ENCODE results near the gene SMIM27. TPM values are rescaled to one million over a fixed set of nuclear protein-coding genes. Genes with fewer than 3 reads are reported as not detected.

SMIM27 gene
- polyA plus RNA-seq, 1 donor from 2014 or later = 15.6 TPM

- no peaks in the 10 kb centered on the region for H3K9me3 ChIP-seq (ENCODE audit: low read length)
- H3K4me3 ChIP-seq (ENCODE audit: low read length) = no peak overlapping the region
- H3K9ac ChIP-seq (ENCODE audit: low read length) = no peak overlapping the region
Observed at GRCh38 chr9:32503008-32503407, 49.1 kb upstream of the SMIM27 start.

GRCh38 chr9:32508728-32509127 lies 43.4 kb upstream of the SMIM27 start:
- Histone ChIP-seq H3K9me2 (ENCODE audit: insufficient read depth, low read length) (no peaks in the 10 kb centered on the region), H3K27me3 (ENCODE audit: insufficient read depth, low read depth, low read length) (no peaks in the 10 kb centered on the region), H2AFZ (ENCODE audit: low read depth, low read length) (no peak overlapping the region), H3K4me2 (ENCODE audit: low read length) (no peak overlapping the region), H3K9ac (ENCODE audit: low read length) (no peak overlapping the region), H3K36me3 (ENCODE audit: insufficient read depth, low read length) (no peaks in the 10 kb centered on the region), H3K9me3 (ENCODE audit: low read length) (no peaks in the 10 kb centered on the region), H3F3A (ENCODE audit: insufficient read depth, low read length, poor library complexity, severe bottlenecking) (no peaks in the 10 kb centered on the region), H4K20me1 (ENCODE audit: insufficient read depth) (no peaks in the 10 kb centered on the region), H3K79me2 (replicated peaks; ENCODE audit: insufficient read depth, low read length) (no peaks in the 10 kb centered on the region), H3K4me3 (ENCODE audit: low read length) (no peak overlapping the region), H3K27ac (ENCODE audit: low read length) (no peak overlapping the region)
- TF ChIP-seq POLR2AphosphoS5 (IDR thresholded peaks at IDR 0.05) (no peak), CTCF (IDR thresholded peaks at IDR 0.05; ENCODE audit: poor library complexity, severe bottlenecking) (no peak), RAD21 (conservative IDR thresholded peaks at IDR 0.05) (no peak), MXI1 (conservative IDR thresholded peaks at IDR 0.05; ENCODE audit: poor library complexity, severe bottlenecking) (no peak), SMC3 (conservative IDR thresholded peaks at IDR 0.05; ENCODE audit: poor library complexity) (no peak), EZH2 (IDR thresholded peaks at IDR 0.05; ENCODE audit: borderline replicate concordance, insufficient read depth, low read length, poor library complexity, severe bottlenecking) (no peak), EP300 (conservative IDR thresholded peaks at IDR 0.05; ENCODE audit: poor library complexity, severe bottlenecking) (no peak), TAF1 (IDR thresholded peaks at IDR 0.05; ENCODE audit: low read depth) (no peak)

More at GRCh38 chr9:32503008-32503407, 49.1 kb upstream of the SMIM27 start:
- H3K4me2 ChIP-seq (ENCODE audit: low read length) = no peak overlapping the region
- H2AFZ ChIP-seq (ENCODE audit: low read depth, low read length) = no peak overlapping the region
- H4K20me1 ChIP-seq (ENCODE audit: insufficient read depth) = no peaks in the 10 kb centered on the region
- H3K36me3 ChIP-seq (ENCODE audit: insufficient read depth, low read length) = no peaks in the 10 kb centered on the region
- no peak for TF ChIP-seq EP300 (conservative IDR thresholded peaks at IDR 0.05; ENCODE audit: poor library complexity, severe bottlenecking)
- TF ChIP-seq RAD21 (conservative IDR thresholded peaks at IDR 0.05) = no peak
- TF ChIP-seq TAF1 (IDR thresholded peaks at IDR 0.05; ENCODE audit: low read depth) = no peak
- no peak for TF ChIP-seq CTCF (IDR thresholded peaks at IDR 0.05; ENCODE audit: poor library complexity, severe bottlenecking)
- TF ChIP-seq POLR2AphosphoS5 (IDR thresholded peaks at IDR 0.05) = no peak
- TF ChIP-seq EZH2 (IDR thresholded peaks at IDR 0.05; ENCODE audit: borderline replicate concordance, insufficient read depth, low read length, poor library complexity, severe bottlenecking) = no peak
- TF ChIP-seq REST (IDR thresholded peaks at IDR 0.05; ENCODE audit: borderline replicate concordance) = no peak
- TF ChIP-seq MXI1 (conservative IDR thresholded peaks at IDR 0.05; ENCODE audit: poor library complexity, severe bottlenecking) = no peak
- no peak for TF ChIP-seq SMC3 (conservative IDR thresholded peaks at IDR 0.05; ENCODE audit: poor library complexity)
- H3K9me2 ChIP-seq (ENCODE audit: insufficient read depth, low read length) = no peaks in the 10 kb centered on the region
- no peaks in the 10 kb centered on the region for H3K27me3 ChIP-seq (ENCODE audit: insufficient read depth, low read depth, low read length)
- H3K79me2 ChIP-seq (replicated peaks; ENCODE audit: insufficient read depth, low read length) = no peaks in the 10 kb centered on the region
- no peak overlapping the region for H3K27ac ChIP-seq (ENCODE audit: low read length)
- H3F3A ChIP-seq (ENCODE audit: insufficient read depth, low read length, poor library complexity, severe bottlenecking) = no peaks in the 10 kb centered on the region

Measured in neural cell (in vitro differentiated cells).